Activated T-cell treated with anti-CD3 and anti-CD28 coated beads, Interleukin-2, amount 50 U/mL, for 72 hours (primary cell): ENCODE measurements around the gene KLHDC10. TPM values are rescaled to one million over a fixed set of nuclear protein-coding genes. Genes with fewer than 3 reads are reported as not detected.
"Not testable (repeated sequence)": the region's sequence is repeated elsewhere in the genome, so short reads cannot be mapped to it uniquely, and the experiment has no call there.

Experiments used
- ATAC-seq, 2 donors: fragments of 150-1000 bp; cut with Tn5 transposase; replicated peaks in 1 of 2; 2 replicates each; pipeline ENCODE4 v1.10.0; 2021; ENCODE audit warnings: moderate library complexity in 2 of 2, mild to moderate bottlenecking in 1 of 2
- DNase-seq, 2 donors: peaks; one replicate each; pipeline ENCODE4 v3.0.0; 2021 to 2022; ENCODE audit warnings: mixed read lengths in 1 of 2
- H3K27ac Mint-ChIP-seq: one replicate; pipeline ENCODE4 v1.8.0; 2022; ENCODE audit warnings: mild to moderate bottlenecking, moderate library complexity, mixed read lengths
- H3K27me3 Mint-ChIP-seq: one replicate; pipeline ENCODE4 v1.8.0; 2022; ENCODE audit warnings: low read depth, mixed read lengths
- H3K36me3 Mint-ChIP-seq, 2 donors: one replicate each; pipeline ENCODE4 v1.8.0; 2022; ENCODE audit warnings: mixed read lengths in 2 of 2, mild to moderate bottlenecking in 1 of 2; ENCODE audit not compliant: insufficient read depth in 2 of 2
- H3K4me1 Mint-ChIP-seq: one replicate; pipeline ENCODE4 v1.8.0; 2022; ENCODE audit warnings: low read depth, mixed read lengths
- H3K4me3 Mint-ChIP-seq, 2 donors: one replicate each; pipeline ENCODE4 v1.8.0; 2022; ENCODE audit warnings: mild to moderate bottlenecking in 2 of 2, mixed read lengths in 2 of 2, moderate library complexity in 2 of 2
- H3K9me3 Mint-ChIP-seq, 2 donors: one replicate each; pipeline ENCODE4 v1.8.0; 2022; ENCODE audit warnings: mixed read lengths in 2 of 2
- total RNA-seq, 2 donors: library from RNA; stranded (reverse); gene quantifications; one replicate each; pipeline ENCODE4 v1.2.3, GENCODE V29; 2022

Gene KLHDC10
- total RNA-seq, 2 donors from 2014 or later, result 21.7 to 23.1 TPM

GRCh38 chr7:130087364-130087763 is 17.0 kb downstream of the KLHDC10 start:
- Mint-ChIP-seq H3K4me1 (peaks cover 35% of the 10 kb centered on the region), H3K27me3 (no peaks in the 10 kb centered on the region), H3K36me3 (peaks cover 2% of the 10 kb centered on the region in 2 donors), H3K9me3 (no peaks in the 10 kb centered on the region), H3K27ac (peak overlapping the region; percentile 27), H3K4me3 (no peak overlapping the region)
- ATAC-seq (no peak), DNase-seq (no peak)

GRCh38 chr7:130090745-130091532 is 20.6 kb downstream of the KLHDC10 start:
- Mint-ChIP-seq H3K4me3 (peak overlapping the region in 1 of 2 donors; percentile 15), H3K9me3 (no peaks in the 10 kb centered on the region), H3K27me3 (no peaks in the 10 kb centered on the region), H3K4me1 (peaks cover 28% of the 10 kb centered on the region), H3K36me3 (no peaks in the 10 kb centered on the region), H3K27ac (peak overlapping the region; percentile 81)
- peak; percentile 91 to 93 for ATAC-seq
- DNase-seq, result peak; percentile 50 to 54

- Mint-ChIP-seq H3K27me3 (no peaks in the 10 kb centered on the region), H3K36me3 (no peaks in the 10 kb centered on the region), H3K9me3 (no peaks in the 10 kb centered on the region), H3K4me3 (peak overlapping the region in 1 of 2 donors; percentile 25), H3K27ac (no peak overlapping the region), H3K4me1 (peaks cover 27% of the 10 kb centered on the region)
- no peak for ATAC-seq
- no peak for DNase-seq
Observed at GRCh38 chr7:130091999-130092398, 21.7 kb downstream of the KLHDC10 start.

- Mint-ChIP-seq H3K4me3 (no peak overlapping the region), H3K27ac (no peak overlapping the region), H3K27me3 (no peaks in the 10 kb centered on the region), H3K9me3 (no peaks in the 10 kb centered on the region), H3K36me3 (no peaks in the 10 kb centered on the region), H3K4me1 (peaks cover 24% of the 10 kb centered on the region)
- ATAC-seq, result no peak
- no peak for DNase-seq
Observed at GRCh38 chr7:130092598-130092997, 22.3 kb downstream of the KLHDC10 start.

GRCh38 chr7:130095812-130096211 is 25.5 kb downstream of the KLHDC10 start:
- DNase-seq (no peak), ATAC-seq (no peak)
- Mint-ChIP-seq H3K9me3 (no peaks in the 10 kb centered on the region), H3K27ac (no peak overlapping the region), H3K4me1 (peaks cover 7% of the 10 kb centered on the region), H3K4me3 (no peak overlapping the region), H3K36me3 (no peaks in the 10 kb centered on the region), H3K27me3 (no peaks in the 10 kb centered on the region)

GRCh38 chr7:130096243-130096827 is 26.0 kb downstream of the KLHDC10 start:
- H3K27ac Mint-ChIP-seq, result no peak overlapping the region
- H3K27me3 Mint-ChIP-seq, result no peaks in the 10 kb centered on the region
- H3K9me3 Mint-ChIP-seq, result no peaks in the 10 kb centered on the region
- ATAC-seq, result no peak
- H3K4me1 Mint-ChIP-seq, result peaks cover 2% of the 10 kb centered on the region
- H3K4me3 Mint-ChIP-seq, result no peak overlapping the region
- no peak for DNase-seq
- H3K36me3 Mint-ChIP-seq, result no peaks in the 10 kb centered on the region

- Mint-ChIP-seq H3K36me3 (no peaks in the 10 kb centered on the region), H3K9me3 (no peaks in the 10 kb centered on the region), H3K4me1 (no peaks in the 10 kb centered on the region), H3K4me3 (no peak overlapping the region), H3K27me3 (no peaks in the 10 kb centered on the region), H3K27ac (no peak overlapping the region)
- no peak for ATAC-seq
- no peak for DNase-seq
Observed at GRCh38 chr7:130099331-130099730, 29.0 kb downstream of the KLHDC10 start.

GRCh38 chr7:130102588-130102987 is 32.3 kb downstream of the KLHDC10 start:
- Mint-ChIP-seq H3K9me3 (no peaks in the 10 kb centered on the region), H3K4me3 (no peak overlapping the region), H3K4me1 (no peaks in the 10 kb centered on the region), H3K36me3 (no peaks in the 10 kb centered on the region), H3K27me3 (no peaks in the 10 kb centered on the region), H3K27ac (no peak overlapping the region)
- ATAC-seq (no peak), DNase-seq (no peak)

GRCh38 chr7:130107949-130108674 is 37.8 kb downstream of the KLHDC10 start:
- ATAC-seq, result no peak
- H3K27me3 Mint-ChIP-seq, result no peaks in the 10 kb centered on the region
- no peaks in the 10 kb centered on the region for H3K4me1 Mint-ChIP-seq
- H3K27ac Mint-ChIP-seq, result no peak overlapping the region
- no peaks in the 10 kb centered on the region for H3K9me3 Mint-ChIP-seq
- no peak for DNase-seq
- no peak overlapping the region for H3K4me3 Mint-ChIP-seq
- no peaks in the 10 kb centered on the region for H3K36me3 Mint-ChIP-seq

GRCh38 chr7:130108809-130109208 is 38.5 kb downstream of the KLHDC10 start:
- Mint-ChIP-seq H3K27me3 (no peaks in the 10 kb centered on the region), H3K36me3 (no peaks in the 10 kb centered on the region), H3K4me1 (no peaks in the 10 kb centered on the region), H3K9me3 (no peaks in the 10 kb centered on the region), H3K27ac (no peak overlapping the region), H3K4me3 (no peak overlapping the region)
- no peak for ATAC-seq
- no peak for DNase-seq

- no peaks in the 10 kb centered on the region for H3K9me3 Mint-ChIP-seq
- no peaks in the 10 kb centered on the region for H3K4me1 Mint-ChIP-seq
- no peak for DNase-seq
- no peak overlapping the region for H3K4me3 Mint-ChIP-seq
- no peak overlapping the region for H3K27ac Mint-ChIP-seq
- ATAC-seq, result no peak
- no peaks in the 10 kb centered on the region for H3K36me3 Mint-ChIP-seq
- no peaks in the 10 kb centered on the region for H3K27me3 Mint-ChIP-seq
Observed at GRCh38 chr7:130112093-130112492, 41.8 kb downstream of the KLHDC10 start.

- H3K27ac Mint-ChIP-seq, result no peak overlapping the region
- H3K4me3 Mint-ChIP-seq, result no peak overlapping the region
- no peaks in the 10 kb centered on the region for H3K27me3 Mint-ChIP-seq
- ATAC-seq (no peak), DNase-seq (no peak)
- H3K4me1 Mint-ChIP-seq, result no peaks in the 10 kb centered on the region
- H3K9me3 Mint-ChIP-seq, result no peaks in the 10 kb centered on the region
- H3K36me3 Mint-ChIP-seq, result no peaks in the 10 kb centered on the region
Observed at GRCh38 chr7:130112662-130113425, 42.5 kb downstream of the KLHDC10 start.

GRCh38 chr7:130113426-130113805 is 43.1 kb downstream of the KLHDC10 start:
- not testable (repeated sequence) for H3K4me3 Mint-ChIP-seq, H3K27ac Mint-ChIP-seq, H3K27me3 Mint-ChIP-seq, H3K4me1 Mint-ChIP-seq, H3K9me3 Mint-ChIP-seq, ATAC-seq, DNase-seq, H3K36me3 Mint-ChIP-seq
